Stimulated activated CD8-positive, alpha-beta memory T cell treated with anti-CD3 and anti-CD28 coated beads, Interleukin-12 subunit alpha, Interleukin-12 subunit beta, amount 100 ng/mL, for 24 hours (primary cell): Measurements from ENCODE around the gene C14orf180.

Experiments
- DNase-seq: peaks from one replicate; pipeline ENCODE4 v3.0.0-alpha.2; 2020; ENCODE audit errors: extremely low read depth

The C14orf180 gene

DNA sequence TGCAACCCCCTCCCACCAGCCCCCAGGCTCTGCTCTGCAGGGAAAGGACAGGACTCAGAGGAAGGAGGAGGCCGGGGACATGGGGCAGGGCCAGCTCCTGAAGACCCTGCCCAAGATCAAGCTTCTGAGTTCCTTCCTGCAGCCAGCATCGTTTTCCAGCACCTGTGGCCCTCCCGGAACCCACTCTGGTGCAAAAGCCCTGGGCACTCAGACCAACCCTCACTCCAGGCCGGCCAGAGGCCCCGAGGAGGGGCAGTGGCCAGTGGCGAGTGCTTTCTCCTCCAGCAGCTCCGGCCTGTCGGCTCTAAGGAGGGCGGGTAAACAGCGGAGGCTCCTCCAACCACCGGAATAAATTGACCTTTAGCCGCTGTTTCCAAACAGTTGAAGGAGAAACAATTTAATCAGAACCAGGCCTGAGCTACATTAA lies 14.2 kb downstream of the C14orf180 start:
- DNase-seq: no peak

DNA sequence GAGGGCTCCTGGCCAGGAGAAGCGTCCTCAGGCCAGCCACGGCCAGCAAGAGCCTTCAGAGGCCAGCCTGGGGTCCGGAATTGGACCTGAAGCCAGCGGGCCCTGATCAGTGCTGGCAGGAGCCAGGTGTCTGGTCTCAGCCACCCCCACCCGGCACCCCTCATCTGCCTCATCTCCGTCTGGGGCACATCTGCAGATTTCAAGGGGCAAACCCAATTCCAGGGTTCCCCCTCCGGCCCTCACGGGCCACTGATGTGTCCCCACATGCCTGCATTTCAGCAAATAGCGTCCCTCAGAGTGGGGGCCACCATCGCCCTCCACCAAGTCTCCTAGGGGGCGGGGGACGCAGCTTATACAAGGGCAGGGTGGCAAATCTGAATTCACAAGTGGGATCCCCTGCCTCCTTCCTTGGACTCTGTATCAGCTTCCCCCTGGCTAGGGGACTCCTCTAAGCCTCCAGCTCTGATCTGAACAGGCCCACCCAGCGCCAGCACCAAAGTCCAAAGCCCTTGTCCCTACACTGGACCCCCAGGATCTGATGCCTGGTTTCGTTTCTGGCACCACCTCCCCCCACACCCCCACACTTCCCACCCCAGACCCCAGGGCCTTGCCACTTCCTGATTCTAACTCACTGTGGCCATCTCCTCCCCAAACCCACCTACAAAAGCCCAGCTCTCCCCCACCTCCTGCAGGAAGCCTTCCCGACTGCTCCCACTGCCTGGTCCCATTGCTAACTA lies 14.9 kb downstream of the C14orf180 start:
- no peak for DNase-seq

DNA sequence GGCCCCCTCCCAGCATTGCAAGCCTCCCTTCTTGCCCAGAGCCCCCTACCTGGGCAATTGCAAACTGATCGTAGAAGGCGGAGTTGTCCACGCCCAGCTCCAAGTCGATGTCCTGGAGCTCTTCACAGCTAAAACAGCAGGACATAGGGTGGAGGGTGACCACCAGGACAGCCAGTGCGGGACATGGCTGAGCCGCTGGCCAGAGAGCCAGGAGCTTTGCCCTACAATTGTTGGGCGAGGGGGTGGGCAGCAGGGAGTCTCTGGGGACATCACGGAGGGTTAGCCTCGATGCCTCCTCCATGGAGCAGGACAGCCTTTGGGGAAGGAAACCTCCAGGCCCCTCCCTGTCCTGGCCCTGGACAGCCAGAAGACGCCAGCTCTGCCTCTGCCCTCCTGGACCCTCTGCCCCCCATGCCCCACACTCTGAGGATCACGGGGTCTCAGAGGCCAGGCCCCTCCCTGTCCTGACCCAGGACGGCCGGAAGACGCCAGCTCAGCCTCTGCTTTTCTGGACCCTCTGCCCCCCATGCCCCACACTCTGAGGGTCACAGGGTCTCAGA lies 15.6 kb downstream of the C14orf180 start:
- DNase-seq: no peak

DNA sequence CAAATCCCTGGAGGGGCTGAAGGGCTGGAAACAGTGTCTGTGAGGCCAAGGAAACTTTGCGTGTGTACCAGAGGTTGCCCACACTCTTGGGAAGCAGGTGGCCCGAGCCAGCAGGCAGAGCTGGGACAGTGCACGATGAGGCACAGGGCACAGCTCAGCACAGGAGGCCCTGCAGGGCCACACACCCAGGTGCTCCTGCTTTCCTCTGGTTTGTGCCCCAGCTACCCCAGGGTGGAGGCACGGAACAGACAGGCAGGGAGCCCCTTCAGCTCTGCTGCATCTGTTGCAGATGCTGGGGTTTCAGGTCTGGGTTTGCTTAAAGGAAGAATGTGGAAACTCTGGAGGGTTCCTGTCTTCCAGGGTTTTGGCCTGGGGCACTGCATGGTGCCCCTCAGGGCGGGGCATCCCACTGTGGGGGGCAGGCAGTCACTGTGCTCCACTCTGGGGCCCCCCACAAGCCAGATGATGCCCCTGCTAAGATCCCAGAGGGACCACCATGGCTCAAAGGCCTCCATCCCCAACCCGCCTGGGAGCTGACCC lies 16.4 kb downstream of the C14orf180 start:
- DNase-seq: no peak

DNA sequence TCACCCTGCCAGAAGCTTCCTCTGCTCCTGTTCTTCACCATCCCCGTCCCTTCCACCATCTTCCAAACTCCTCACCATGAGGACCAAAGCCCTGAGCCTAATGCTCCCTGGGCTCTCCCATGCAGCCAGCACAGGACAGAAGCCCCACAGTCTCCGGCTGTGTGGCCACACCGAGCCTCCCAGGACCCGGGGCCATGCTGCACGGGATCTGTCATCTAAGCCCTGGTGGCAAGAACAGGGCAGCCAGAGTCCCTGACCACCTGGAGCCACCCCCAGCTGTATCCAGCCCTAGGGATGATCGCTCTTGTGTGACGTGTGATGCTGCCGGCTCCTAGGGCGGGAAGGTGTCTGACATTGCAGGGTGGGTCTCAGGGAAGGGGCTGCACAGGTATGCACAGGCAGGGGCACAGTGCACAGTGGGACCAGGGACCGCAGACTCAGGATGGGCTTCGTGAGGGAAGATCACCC lies 16.9 kb downstream of the C14orf180 start:
- DNase-seq: no peak

DNA sequence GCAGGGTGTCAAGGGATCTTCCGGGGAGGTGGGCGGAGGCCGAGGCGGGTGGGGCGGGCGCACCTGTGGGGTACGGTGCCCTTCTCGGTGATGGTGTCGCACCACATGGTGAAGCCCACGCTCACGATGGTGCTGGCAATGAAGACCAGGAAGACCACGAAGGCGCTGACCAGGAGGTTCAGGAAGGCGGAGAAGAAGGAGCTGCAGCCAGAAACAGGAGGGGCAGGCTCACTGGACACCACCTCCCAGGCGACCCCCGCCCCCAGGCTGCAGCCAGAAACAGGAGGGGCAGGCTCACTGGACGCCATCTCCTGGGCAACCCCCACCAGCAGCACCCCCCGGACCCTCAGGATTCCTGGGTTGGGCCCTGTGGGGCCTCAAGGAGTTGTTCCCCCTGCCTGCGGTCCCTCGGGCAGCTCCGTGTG lies 17.4 kb downstream of the C14orf180 start:
- no peak for DNase-seq

DNA sequence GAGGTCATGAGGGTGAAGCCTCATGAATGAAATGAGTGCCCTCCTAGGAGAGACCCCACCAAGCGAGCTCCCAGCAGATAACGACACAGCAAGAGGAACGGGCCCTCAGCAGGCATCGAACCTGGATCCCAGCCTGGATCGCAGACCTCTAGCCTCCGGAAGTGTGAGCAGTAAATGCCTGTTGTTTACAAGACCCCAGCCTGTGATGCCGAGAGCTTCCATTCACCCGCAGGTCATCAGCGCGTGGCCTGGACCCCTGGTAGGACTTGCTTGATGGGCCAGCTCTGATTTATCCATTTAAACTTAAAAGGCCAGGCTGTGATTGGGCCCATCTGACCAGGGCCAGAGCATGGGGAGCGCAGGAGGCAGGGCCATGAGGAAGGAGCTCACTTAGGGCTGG lies 18.0 kb downstream of the C14orf180 start:
- DNase-seq: no peak

DNA sequence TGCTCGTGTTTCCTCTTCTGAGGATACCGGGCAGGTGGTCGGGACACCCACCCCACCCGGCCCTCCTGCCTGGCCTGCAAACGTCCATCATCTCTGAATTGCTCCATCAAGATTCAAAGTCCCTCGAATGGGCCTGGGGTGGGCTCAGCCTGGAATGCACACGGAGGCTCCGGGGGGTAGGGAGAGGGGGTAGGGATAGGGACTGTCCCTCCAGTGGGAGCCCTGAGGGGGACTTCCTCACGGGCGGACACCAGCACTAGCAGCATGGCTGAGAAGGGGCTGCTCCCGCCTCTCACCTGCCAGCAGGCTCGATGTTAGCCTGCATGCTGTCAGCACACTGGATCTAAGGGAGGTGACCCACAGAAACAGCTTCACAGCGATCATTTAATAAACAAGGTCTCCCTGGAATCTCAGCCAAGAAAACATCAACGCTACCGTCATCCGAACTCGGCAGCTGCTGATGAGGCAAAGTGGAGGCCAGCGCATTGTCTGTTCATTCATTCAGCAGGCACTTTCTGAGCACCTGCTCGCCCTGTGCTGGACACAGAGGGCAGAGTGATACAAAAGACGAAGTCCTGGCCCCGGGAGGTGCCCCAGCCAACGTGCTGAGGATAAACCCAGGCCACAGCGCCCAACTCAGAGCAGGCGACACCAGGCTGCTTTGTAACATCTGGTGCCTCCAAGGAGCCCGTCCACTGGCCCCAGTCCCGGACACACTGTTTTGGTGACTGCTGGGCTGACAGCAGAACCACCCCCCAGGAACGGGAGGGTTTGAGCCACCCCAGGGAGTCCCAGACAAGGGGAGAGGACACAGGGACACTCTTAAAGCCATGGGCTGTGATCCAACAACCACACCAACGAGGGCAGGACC lies 18.7 kb downstream of the C14orf180 start:
- no peak for DNase-seq

DNA sequence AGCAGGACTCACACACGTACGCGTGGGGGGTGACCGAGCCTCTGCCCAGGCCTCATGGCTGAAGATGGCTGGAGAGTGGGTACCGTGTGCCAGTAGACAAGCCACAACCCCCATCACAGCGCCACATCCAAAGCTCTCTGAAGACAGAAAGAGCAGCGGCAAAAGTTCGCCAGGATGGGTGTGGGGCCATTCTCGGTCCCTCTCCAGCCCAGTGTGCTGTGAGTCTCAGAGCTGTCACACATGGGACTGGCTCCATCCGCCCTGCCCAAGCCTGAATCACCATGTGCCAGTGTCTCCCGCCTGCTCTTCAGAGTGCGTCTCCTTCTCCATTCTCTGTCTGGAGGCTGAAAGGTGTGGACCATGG lies 19.3 kb downstream of the C14orf180 start:
- DNase-seq: no peak

DNA sequence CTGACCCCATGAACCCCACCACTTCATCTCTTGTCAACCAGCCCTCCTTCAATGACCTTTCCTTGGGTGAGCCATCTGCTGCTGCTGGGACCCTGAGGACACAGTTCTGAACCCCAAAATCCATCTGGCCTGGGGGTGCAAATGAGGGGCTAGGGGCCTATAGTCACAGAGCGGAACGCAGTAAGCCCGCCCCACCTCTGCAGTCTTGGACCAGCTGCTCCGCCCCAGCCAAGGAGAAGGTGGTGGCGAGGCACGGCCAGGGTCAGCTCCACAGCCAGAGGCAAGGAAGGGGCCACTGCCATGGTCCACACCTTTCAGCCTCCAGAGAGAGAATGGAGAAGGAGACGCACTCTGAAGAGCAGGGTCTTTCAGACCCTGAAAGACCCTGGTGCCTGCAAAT lies 19.9 kb downstream of the C14orf180 start:
- DNase-seq: no peak

DNA sequence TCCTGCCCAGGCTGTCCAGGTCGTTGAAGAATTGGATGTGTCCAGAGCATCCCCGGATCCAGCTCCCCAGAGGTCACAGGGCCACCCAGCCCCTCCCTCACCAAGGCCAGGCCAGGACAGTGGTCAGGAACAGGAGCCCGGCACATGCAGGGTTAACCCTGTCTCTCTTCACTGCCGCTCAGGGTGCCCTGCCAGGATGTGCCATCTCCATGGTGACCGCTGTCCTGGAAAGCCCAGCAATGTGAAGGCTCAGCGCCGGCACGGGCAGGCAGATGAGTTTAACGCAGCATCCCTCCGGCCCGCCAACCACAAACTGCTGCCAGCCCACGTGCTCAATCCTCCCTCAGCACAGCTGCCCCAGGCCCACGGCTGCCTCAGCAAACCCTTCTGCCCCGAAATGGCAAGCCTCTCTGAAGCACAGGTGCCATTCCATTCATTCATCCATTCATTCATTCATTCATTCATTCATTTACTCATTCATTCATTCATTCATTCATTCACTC lies 20.6 kb downstream of the C14orf180 start:
- no peak for DNase-seq

DNA sequence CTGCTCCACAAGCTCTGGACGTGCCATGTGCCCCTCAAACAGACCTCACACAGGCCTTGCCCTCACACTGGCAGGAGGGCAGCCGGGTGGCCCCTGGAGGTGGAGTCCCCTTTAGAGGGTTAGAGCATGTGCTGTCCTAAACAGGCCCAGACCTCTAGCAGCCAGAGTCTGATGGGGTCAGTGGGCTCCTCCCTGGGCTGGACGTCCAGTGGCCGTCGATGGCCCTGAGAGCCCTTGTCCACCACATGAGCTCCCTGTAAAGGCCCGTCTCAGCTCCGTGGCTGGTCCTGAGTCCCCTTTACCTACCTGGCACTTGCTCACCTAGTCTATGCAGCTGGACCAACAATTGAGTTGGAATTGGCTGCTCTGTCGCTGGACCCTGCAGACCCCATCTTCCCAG lies 21.2 kb downstream of the C14orf180 start:
- DNase-seq: no peak

DNA sequence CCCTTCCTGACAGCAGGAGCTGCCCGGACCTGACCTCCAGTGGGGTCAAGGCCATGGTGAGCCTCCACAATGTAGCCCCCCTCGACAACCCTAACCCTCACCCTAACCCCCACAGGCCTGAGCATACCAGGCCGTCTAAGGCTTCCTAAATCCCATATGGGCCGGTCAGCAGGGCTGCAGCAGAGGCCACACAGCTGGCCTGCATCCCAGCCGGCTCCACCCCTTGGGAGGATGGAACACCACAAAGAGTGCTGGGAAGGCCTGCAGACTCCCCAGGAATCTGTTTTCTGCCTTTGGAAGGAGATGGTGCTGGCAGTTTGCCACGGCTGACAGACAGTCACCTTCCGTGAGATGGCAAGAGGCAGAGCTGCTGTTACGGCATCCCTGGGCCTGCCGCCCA lies 22.2 kb downstream of the C14orf180 start:
- no peak for DNase-seq

DNA sequence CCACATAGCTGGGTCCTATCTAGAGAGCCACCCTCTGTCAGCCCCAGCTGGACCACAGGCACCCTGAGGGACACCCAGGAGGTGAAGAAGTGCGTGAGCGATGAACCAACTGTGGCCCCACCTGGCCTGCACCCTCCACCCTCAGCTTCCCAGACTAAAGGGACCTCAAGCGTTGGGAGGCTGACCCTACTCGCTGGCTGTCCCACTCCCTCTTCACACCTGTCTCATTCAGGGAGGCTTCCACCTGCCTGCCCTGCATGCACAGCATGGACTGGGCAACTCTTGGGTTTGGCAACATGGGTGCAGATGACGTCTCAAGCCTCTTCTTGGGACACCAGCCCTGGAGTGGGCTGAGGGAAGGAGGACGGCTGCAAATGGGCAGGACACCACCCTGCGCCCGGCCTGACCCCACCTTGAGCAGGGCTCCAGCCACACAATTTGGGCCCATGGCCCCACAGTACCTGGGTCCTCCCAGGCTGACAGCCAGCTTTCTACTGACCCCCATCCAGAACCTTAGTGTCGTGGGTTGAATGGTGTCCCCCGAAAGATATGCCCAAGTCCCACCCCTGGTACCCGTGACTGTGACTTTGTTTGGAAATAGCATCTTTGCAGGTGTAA lies 22.9 kb downstream of the C14orf180 start:
- no peak for DNase-seq

DNA sequence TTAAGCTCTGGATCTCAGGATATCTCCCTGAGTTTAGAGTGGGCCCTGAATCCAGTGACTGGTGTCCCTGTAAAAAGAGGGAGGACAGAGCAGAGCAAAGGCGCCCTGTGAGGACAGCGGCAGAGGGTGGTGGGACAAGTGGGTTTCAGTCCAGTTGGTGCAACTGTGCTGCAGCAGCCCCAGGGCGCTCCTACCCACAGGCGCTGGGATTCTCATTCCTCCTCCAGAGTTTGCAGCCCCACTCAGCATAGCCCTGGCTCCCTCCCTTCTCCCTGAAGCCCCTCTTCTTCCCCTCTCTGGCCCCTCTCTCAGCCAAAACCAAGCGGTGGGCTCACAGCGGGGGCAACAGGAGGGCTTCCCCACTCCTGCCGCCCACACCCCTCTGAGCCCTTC lies 23.4 kb downstream of the C14orf180 start:
- DNase-seq: no peak

DNA sequence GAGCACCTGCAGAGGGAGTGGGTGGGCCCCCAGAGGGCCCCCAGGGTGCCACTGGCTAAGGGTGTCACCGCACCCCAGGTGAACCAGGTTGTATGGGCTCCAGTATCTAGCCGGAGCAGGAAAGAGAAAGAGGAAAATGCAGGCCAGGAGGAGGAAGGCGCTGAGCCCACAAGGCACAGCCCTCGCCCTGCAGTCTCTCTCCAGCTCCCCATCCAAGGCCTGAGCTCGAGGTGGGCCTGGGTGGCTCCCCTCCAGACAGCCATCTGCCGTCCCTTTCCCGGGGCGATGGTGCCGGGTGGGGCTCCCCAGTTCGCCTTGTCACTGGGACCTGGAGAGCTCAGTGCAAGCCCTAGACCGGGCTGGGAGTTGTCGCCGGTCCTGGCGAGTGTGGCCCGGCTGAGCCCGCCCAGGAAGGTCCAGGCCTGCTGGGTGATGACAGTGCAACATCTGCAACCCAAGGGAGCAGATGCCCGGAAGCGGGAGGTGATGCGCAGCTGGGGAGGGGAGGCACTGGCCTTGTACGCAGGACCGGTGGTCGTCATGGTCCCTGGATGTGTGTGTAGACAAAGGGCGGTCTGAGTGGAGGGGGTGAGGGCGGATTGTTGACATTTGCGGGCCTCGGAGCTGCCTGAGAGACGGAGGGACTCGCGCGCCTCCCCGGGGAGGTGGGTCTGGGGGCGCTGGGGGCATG lies 24.3 kb downstream of the C14orf180 start:
- DNase-seq: no peak

DNA sequence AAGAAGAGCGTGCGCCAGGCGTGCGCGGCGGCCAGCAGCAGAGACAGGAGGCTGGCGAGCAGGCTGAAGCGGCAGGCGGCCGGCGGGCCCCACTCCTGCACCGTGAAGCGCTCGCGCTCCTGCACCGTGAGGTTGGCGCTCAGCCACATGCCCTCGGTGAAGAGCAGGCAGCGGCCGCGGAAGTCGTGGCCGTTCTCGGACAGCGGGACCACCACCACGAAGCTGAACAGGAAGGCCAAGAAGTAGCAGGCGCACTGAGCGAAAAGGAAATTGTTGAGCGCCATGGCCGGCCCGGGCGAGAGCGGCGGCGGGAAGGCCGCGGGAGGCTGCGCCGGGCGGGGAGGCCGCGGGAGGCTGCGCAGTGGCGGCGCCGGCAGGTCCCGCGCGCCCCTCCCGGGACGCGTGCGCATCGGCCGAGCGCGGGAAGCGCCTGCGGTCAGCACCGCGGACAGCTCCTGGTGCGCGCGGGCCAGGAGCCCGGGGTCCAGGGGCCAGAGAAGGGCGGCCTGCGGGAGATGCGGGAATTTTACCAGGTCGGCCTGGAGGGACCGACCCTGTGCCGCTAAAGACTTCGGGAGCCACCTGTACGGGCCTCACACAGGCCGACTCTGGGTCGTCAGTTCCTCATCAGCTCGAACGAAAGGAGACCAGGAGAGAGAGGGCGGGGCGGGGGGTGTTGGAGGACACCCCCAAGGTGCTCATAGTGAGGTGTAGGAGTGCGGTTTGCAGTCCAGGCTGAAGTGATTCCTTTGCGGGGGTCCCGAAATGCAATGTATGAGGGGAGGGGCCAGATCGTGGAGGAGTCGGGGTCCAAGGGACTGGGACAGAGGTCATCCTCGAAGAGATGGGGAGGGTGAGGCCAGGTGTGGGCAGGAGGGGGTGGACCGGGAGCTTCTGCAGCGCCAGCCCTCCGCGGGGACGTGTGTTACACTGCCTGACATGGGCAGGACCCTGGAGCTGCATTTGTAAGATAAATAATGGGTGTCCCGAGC lies 25.2 kb downstream of the C14orf180 start, which contains the start of gene TMEM179:
Gene TMEM179 (minus strand): TSS at position 315 of the 992 bp plus-strand sequence. CDS start 31 bp downstream, at position 284.
- no peak for DNase-seq

DNA sequence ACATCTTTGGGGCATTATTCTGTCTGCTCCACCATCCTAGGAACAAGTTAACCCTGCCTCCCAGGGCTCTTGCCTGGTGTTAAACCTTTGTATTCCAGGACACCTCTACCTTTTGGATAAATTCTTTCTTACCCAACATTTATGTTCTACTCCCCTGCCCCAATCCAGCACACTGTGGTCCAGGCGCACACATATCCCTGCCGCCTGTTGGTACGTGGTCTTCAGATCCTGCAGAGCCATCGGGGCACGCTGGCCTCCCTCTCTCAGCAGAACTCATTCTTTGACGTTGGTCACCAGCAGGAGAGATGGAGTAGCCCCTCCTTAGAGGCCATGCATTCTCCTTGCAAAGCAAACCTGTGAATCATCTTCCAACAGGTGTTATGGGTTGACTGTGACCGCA lies 30.1 kb downstream of the C14orf180 start:
- no peak for DNase-seq

DNA sequence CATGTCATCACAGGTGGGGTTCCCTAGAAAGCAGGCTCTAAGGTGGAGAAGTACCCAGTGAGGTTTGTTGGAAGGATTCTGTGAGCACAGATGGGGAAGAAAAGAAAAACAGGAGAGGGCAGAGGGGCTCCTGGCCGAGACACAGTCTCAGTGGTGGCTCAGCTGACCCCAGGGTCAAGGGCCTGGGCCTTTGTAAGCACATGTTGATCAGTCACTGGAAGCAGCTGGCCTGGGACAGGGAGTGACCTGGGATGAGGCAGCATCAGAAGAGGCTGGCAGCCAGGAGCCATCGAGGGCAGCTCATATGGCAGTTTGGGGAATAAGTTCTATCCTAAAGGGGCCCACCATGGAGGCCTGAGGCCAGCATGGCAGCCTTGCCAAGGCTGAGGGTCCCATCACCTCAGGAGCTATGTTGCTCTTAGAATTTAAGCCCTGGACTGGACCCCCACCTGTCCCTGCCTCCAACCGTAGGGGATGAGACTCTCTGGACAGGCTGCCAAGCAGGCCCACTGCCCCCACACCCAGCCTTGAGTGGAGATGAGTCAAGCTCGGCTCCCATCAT lies 31.3 kb downstream of the C14orf180 start:
- DNase-seq: no peak
